NCI-H2171 treated with DMSO at 0.1 percent for 48 hours (cell line): ENCODE measurements around the gene OGDH.

Source experiments
- DNase-seq: peaks from one replicate; lab custom pipeline; 2025; lab: John Stamatoyannopoulos, UW

The OGDH gene

GRCh38 chr7:44618753-44619152 is 12.3 kb downstream of the OGDH start:
- no peak for DNase-seq

- DNase-seq: no peak
Observed at GRCh38 chr7:44621034-44621749, 14.8 kb downstream of the OGDH start.

GRCh38 chr7:44621750-44622103 is 15.3 kb downstream of the OGDH start:
- DNase-seq: no peak

- DNase-seq: no peak
Observed at GRCh38 chr7:44622342-44623151, 16.1 kb downstream of the OGDH start.

- DNase-seq: no peak
Observed at GRCh38 chr7:44624318-44624717, 17.9 kb downstream of the OGDH start.

GRCh38 chr7:44625526-44626471 is 19.4 kb downstream of the OGDH start:
- DNase-seq: no peak

GRCh38 chr7:44626620-44627019 is 20.2 kb downstream of the OGDH start:
- DNase-seq: no peak

GRCh38 chr7:44629829-44630522 is 23.5 kb downstream of the OGDH start:
- peak; percentile 97 for DNase-seq

- DNase-seq: no peak
Observed at GRCh38 chr7:44630792-44631457, 24.5 kb downstream of the OGDH start.

GRCh38 chr7:44631458-44632115 is 25.2 kb downstream of the OGDH start:
- no peak for DNase-seq

- DNase-seq: no peak
Observed at GRCh38 chr7:44632196-44632595, 25.8 kb downstream of the OGDH start.

- DNase-seq: no peak
Observed at GRCh38 chr7:44633254-44634186, 27.1 kb downstream of the OGDH start.

- no peak for DNase-seq
Observed at GRCh38 chr7:44634187-44634838, 27.9 kb downstream of the OGDH start.

- no peak for DNase-seq
Observed at GRCh38 chr7:44634839-44635591, 28.6 kb downstream of the OGDH start.

- DNase-seq: no peak
Observed at GRCh38 chr7:44636041-44636584, 29.7 kb downstream of the OGDH start.

- no peak for DNase-seq
Observed at GRCh38 chr7:44636926-44637325, 30.5 kb downstream of the OGDH start.

- no peak for DNase-seq
Observed at GRCh38 chr7:44637788-44638594, 31.6 kb downstream of the OGDH start.
